Mesenchymal stem cell (in vitro differentiated cells and primary cell): ENCODE results near the gene PLEKHG1.

ENCODE experiments used
- DNase-seq: peaks from one replicate; pipeline ENCODE4 v3.0.0-alpha.2; 2013
- H2AFZ ChIP-seq: one replicate; pipeline ENCODE4 v1.6.1; 2013; ENCODE audit warnings: low read depth, mild to moderate bottlenecking, control low read depth, inconsistent platforms, low read length, moderate library complexity
- H2AK5ac ChIP-seq: 2 replicates; pipeline ENCODE4 v1.6.1; 2013; ENCODE audit warnings: low read length, moderate library complexity, mild to moderate bottlenecking, inconsistent platforms; ENCODE audit not compliant: severe bottlenecking
- H2BK120ac ChIP-seq: one replicate; pipeline ENCODE4 v1.6.1; 2013; ENCODE audit warnings: low read depth, mild to moderate bottlenecking, inconsistent platforms, low read length, moderate library complexity
- H2BK12ac ChIP-seq, 2 experiments: one replicate each; pipeline ENCODE4 v1.6.1; 2013; ENCODE audit warnings: inconsistent platforms in 2 of 2, low read length in 2 of 2, mild to moderate bottlenecking in 2 of 2, moderate library complexity in 2 of 2, control low read depth in 1 of 2
- H2BK15ac ChIP-seq: one replicate; pipeline ENCODE4 v1.6.1; 2013; ENCODE audit warnings: mild to moderate bottlenecking, low read depth, inconsistent platforms; ENCODE audit not compliant: poor library complexity, severe bottlenecking
- H2BK5ac ChIP-seq: 2 replicates; pipeline ENCODE4 v1.6.1; 2013; ENCODE audit warnings: low read depth, mild to moderate bottlenecking, low read length, control low read depth, inconsistent platforms; ENCODE audit not compliant: poor library complexity, severe bottlenecking
- H3K14ac ChIP-seq, 2 experiments: one replicate each; pipeline ENCODE4 v1.6.1; 2013; ENCODE audit warnings: inconsistent platforms in 2 of 2, low read length in 2 of 2, control low read depth in 1 of 2, mild to moderate bottlenecking in 1 of 2, moderate library complexity in 1 of 2
- H3K18ac ChIP-seq, 2 experiments: one replicate each; pipeline ENCODE4 v1.6.1; 2013; ENCODE audit warnings: inconsistent platforms in 2 of 2, low read length in 2 of 2, control low read depth in 1 of 2, low read depth in 1 of 2, mild to moderate bottlenecking in 1 of 2
- H3K23ac ChIP-seq, 2 experiments: one replicate each; pipeline ENCODE4 v1.6.1; 2013; ENCODE audit warnings: inconsistent platforms in 2 of 2, low read length in 2 of 2, mild to moderate bottlenecking in 2 of 2, moderate library complexity in 2 of 2, control low read depth in 1 of 2
- H3K27ac ChIP-seq: 2 replicates; pipeline ENCODE4 v1.5.1; 2013; ENCODE audit warnings: mild to moderate bottlenecking, moderate library complexity, low read length, control low read depth, inconsistent platforms; ENCODE audit not compliant: poor library complexity, severe bottlenecking
- H3K27me3 ChIP-seq, 2 experiments: 2 replicates each; pipeline versions ENCODE4 v1.6.1 to v1.7.0; 2013; ENCODE audit warnings: low read length in 2 of 2, mild to moderate bottlenecking in 2 of 2, moderate library complexity in 2 of 2, control low read depth in 1 of 2, inconsistent platforms in 1 of 2; ENCODE audit not compliant: control insufficient read depth in 1 of 2, insufficient read depth in 1 of 2
- H3K36me3 ChIP-seq, 2 experiments: 2 replicates each; pipeline versions ENCODE4 v1.6.1 to v1.7.0; 2013; ENCODE audit warnings: low read length in 2 of 2, control low read depth in 1 of 2, inconsistent platforms in 1 of 2, low read depth in 1 of 2, mild to moderate bottlenecking in 1 of 2; ENCODE audit not compliant: insufficient read depth in 2 of 2, control insufficient read depth in 1 of 2
- H3K4ac ChIP-seq, 2 experiments: one replicate each; pipeline ENCODE4 v1.6.1; 2013; ENCODE audit warnings: inconsistent platforms in 2 of 2, low read length in 2 of 2, mild to moderate bottlenecking in 2 of 2, moderate library complexity in 2 of 2, control low read depth in 1 of 2, low read depth in 1 of 2
- H3K4me1 ChIP-seq: 2 replicates; pipeline ENCODE4 v1.6.1; 2013; ENCODE audit warnings: low read depth, low read length, control low read depth; ENCODE audit not compliant: control insufficient read depth, insufficient read depth
- H3K4me2 ChIP-seq: 2 replicates; pipeline ENCODE4 v1.6.1; 2013; ENCODE audit warnings: low read length, mild to moderate bottlenecking, inconsistent platforms; ENCODE audit not compliant: poor library complexity, severe bottlenecking
- H3K4me3 ChIP-seq, 2 experiments: 2 replicates each; pipeline versions ENCODE4 v1.5.1 to v1.7.0; 2013; ENCODE audit warnings: low read length in 2 of 2, mild to moderate bottlenecking in 2 of 2, control low read depth in 1 of 2, low read depth in 1 of 2; ENCODE audit not compliant: insufficient read depth in 1 of 2
- H3K79me1 ChIP-seq: replicated peaks from 2 replicates; pipeline ENCODE4 v1.6.1; 2013; ENCODE audit warnings: mild to moderate bottlenecking, control low read depth, low read length, inconsistent platforms; ENCODE audit not compliant: poor library complexity, severe bottlenecking
- H3K9ac ChIP-seq: 2 replicates; pipeline ENCODE4 v1.7.0; 2013; ENCODE audit warnings: mild to moderate bottlenecking, low read length, moderate library complexity
- H3K9me3 ChIP-seq: 2 replicates; pipeline ENCODE4 v1.7.0; 2013; ENCODE audit warnings: mild to moderate bottlenecking, low read length; ENCODE audit not compliant: control insufficient read depth
- H4K8ac ChIP-seq: one replicate; pipeline ENCODE4 v1.6.1; 2013; ENCODE audit warnings: inconsistent platforms, mild to moderate bottlenecking, low read length, moderate library complexity
- H4K91ac ChIP-seq: one replicate; pipeline ENCODE4 v1.6.1; 2013; ENCODE audit warnings: mild to moderate bottlenecking, low read length, inconsistent platforms
- WGBS: methylation state at CpG from one replicate; pipeline ENCODE4 v1.1.7; 2013; ENCODE audit warnings: mixed read lengths; 5-methylcytosine and 5-hydroxymethylcytosine counted together

PLEKHG1 gene

DNA sequence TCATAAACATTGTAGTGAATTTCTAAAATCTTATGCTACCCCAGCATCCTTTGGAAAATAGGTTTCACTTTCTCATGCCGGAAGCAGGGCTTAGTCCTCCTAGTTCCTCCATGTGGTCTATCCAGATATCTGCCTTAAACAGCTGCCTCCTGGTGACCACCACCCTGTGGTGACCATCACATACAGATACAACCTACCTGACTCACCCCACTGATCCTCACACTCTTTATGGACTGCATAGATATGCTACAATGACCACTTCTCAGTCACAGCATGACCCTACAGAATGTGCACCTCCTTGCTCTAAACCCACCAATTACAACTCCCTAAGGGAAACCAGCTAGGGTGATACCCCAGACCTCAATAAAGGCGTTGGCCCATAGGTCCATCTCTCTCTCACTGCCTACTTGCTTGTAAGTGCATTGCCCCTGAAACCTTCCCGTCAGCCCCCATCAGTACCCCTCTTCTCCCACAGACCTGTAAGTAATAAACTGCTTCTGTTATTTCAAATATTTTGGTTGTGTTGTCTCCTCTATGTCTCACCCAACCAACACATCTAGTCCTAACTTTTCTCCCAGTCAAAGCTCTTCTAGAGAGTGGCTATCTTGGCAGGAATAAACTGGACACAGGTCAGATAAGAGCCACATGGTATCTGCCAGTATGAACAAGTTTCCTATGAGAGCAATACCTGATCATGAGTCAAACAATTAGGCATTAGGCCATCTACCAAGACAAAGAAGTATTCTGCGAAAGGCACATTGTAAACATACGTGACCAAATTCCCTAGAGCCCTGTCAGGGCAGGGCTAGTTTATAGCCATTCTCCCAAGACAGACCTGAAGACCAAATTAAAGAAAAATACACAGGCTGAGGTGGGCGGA is 39.4 kb upstream of the PLEKHG1 start:
- H4K91ac ChIP-seq, result no peak overlapping the region
- no peak overlapping the region for H2AFZ ChIP-seq
- whole genome bisulfite sequencing, result 69% methylated on average over 4 of the region's 6 CpGs
- no peaks in the 10 kb centered on the region for H3K36me3 ChIP-seq
- peaks cover 4% of the 10 kb centered on the region in 2 experiments for H3K27me3 ChIP-seq
- H3K9ac ChIP-seq, result no peak overlapping the region
- no peak overlapping the region for H3K27ac ChIP-seq
- H3K79me1 ChIP-seq, result no peaks in the 10 kb centered on the region
- H2BK5ac ChIP-seq, result no peak overlapping the region
- no peak overlapping the region for H2BK12ac ChIP-seq
- no peak overlapping the region for H3K4me3 ChIP-seq
- no peak overlapping the region for H3K23ac ChIP-seq
- H2AK5ac ChIP-seq, result no peak overlapping the region
- no peak overlapping the region for H3K18ac ChIP-seq
- H2BK120ac ChIP-seq, result no peak overlapping the region
- no peak overlapping the region for H3K14ac ChIP-seq
- H3K4ac ChIP-seq, result no peak overlapping the region
- DNase-seq, result no peak
- no peak overlapping the region for H2BK15ac ChIP-seq
- peaks cover 7% of the 10 kb centered on the region for H3K9me3 ChIP-seq
- no peak overlapping the region for H4K8ac ChIP-seq
- no peak overlapping the region for H3K4me2 ChIP-seq
- H3K4me1 ChIP-seq, result no peaks in the 10 kb centered on the region

DNA sequence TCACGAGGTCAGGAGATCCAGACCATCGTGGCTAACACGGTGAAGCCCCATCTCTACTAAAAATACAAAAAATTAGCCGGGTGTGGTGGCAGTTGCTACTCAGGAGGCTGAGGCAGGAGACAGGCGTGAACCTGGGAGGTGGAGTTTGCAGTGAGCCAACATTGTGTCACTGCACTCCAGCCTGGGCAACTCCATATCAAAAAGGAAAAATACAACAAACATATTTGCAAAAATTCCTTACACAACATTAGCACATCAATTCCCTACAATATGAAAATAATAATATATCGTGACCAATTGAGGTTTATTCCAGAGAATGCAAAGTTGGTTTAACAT is 38.8 kb upstream of the PLEKHG1 start:
- Histone ChIP-seq H3K4me1 (no peaks in the 10 kb centered on the region), H4K91ac (no peak overlapping the region), H3K4me2 (no peak overlapping the region), H3K9me3 (peaks cover 7% of the 10 kb centered on the region), H3K9ac (no peak overlapping the region), H4K8ac (no peak overlapping the region), H3K4ac (no peak overlapping the region), H3K27ac (no peak overlapping the region), H2BK12ac (no peak overlapping the region), H2AFZ (no peak overlapping the region), H2BK5ac (no peak overlapping the region), H3K4me3 (no peak overlapping the region), H2BK120ac (no peak overlapping the region), H3K14ac (no peak overlapping the region), H3K23ac (no peak overlapping the region), H3K18ac (no peak overlapping the region), H3K36me3 (no peaks in the 10 kb centered on the region), H3K79me1 (no peaks in the 10 kb centered on the region), H2BK15ac (no peak overlapping the region), H3K27me3 (peaks cover 6 to 10% of the 10 kb centered on the region in 2 experiments), H2AK5ac (no peak overlapping the region)
- WGBS, result 71% methylated on average over 1 of the region's 6 CpGs
- no peak for DNase-seq

DNA sequence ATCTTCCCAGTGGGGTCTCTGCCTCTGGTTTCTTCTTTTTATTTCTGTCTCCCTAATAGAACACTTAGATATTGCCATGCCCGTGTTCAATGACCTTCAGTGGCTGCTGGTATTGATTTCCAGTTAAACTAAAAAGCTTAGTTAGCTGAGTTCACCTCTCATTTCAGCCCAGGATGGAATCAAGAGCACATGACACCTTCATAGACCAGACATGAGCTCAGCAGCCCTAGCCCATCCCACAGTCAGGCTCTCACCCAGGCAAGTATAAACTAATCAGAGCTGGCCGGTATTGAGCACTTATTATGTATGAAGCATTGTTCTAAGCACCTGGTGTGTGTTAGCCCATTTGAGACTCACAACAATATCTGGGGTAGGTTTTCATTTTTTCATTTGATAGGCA is 33.7 kb upstream of the PLEKHG1 start:
- no peak overlapping the region for H3K14ac ChIP-seq
- H3K4me2 ChIP-seq, result no peak overlapping the region
- no peaks in the 10 kb centered on the region for H3K79me1 ChIP-seq
- H3K36me3 ChIP-seq, result no peaks in the 10 kb centered on the region
- H3K27ac ChIP-seq, result no peak overlapping the region
- no peak overlapping the region for H2AK5ac ChIP-seq
- H3K4me3 ChIP-seq, result no peak overlapping the region
- H3K27me3 ChIP-seq, result peaks cover 21 to 48% of the 10 kb centered on the region in 2 experiments
- H2BK15ac ChIP-seq, result no peak overlapping the region
- H2BK120ac ChIP-seq, result no peak overlapping the region
- no peak overlapping the region for H3K4ac ChIP-seq
- H3K9me3 ChIP-seq, result no peaks in the 10 kb centered on the region
- no peak overlapping the region for H2BK12ac ChIP-seq
- H3K23ac ChIP-seq, result no peak overlapping the region
- H4K8ac ChIP-seq, result no peak overlapping the region
- no peak overlapping the region for H4K91ac ChIP-seq
- H3K9ac ChIP-seq, result no peak overlapping the region
- WGBS, result 87% methylated on average over 2 of the region's 2 CpGs
- DNase-seq, result no peak
- no peak overlapping the region for H2BK5ac ChIP-seq
- H3K18ac ChIP-seq, result no peak overlapping the region
- no peak overlapping the region for H2AFZ ChIP-seq
- no peaks in the 10 kb centered on the region for H3K4me1 ChIP-seq

DNA sequence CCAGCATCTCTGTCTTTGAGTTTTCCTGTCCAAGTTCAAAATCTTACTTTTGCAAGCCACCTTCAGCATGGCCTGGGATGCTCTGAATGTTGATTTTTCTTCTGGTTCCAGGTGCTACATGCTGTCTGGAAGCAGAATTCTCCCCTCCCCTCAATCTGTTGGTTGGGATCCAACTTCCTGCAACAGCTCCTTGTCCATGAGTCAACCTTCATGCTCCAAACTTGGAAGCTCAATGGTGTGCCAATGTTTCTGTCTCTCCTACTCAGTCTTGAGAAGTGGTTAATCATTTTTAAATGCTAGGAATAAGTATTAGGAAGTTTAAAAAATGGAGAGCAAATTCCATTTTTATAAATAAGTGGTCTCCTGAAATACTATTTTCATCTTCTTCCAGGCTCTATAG is 33.2 kb upstream of the PLEKHG1 start:
- H2AFZ ChIP-seq, result no peak overlapping the region
- no peaks in the 10 kb centered on the region for H3K36me3 ChIP-seq
- peaks cover 24 to 53% of the 10 kb centered on the region in 2 experiments for H3K27me3 ChIP-seq
- no peak overlapping the region for H2BK120ac ChIP-seq
- H2BK5ac ChIP-seq, result no peak overlapping the region
- H2BK15ac ChIP-seq, result no peak overlapping the region
- H4K91ac ChIP-seq, result no peak overlapping the region
- H3K4ac ChIP-seq, result no peak overlapping the region
- no peak overlapping the region for H3K14ac ChIP-seq
- no peak overlapping the region for H3K4me2 ChIP-seq
- H3K27ac ChIP-seq, result no peak overlapping the region
- H3K9me3 ChIP-seq, result no peaks in the 10 kb centered on the region
- H3K18ac ChIP-seq, result no peak overlapping the region
- H4K8ac ChIP-seq, result no peak overlapping the region
- DNase-seq, result no peak
- H3K4me1 ChIP-seq, result no peaks in the 10 kb centered on the region
- H3K9ac ChIP-seq, result no peak overlapping the region
- no peak overlapping the region for H2BK12ac ChIP-seq
- H3K23ac ChIP-seq, result no peak overlapping the region
- H3K79me1 ChIP-seq, result no peaks in the 10 kb centered on the region
- H3K4me3 ChIP-seq, result no peak overlapping the region
- no peak overlapping the region for H2AK5ac ChIP-seq
